B cell (primary cell): Measurements from ENCODE around the gene TEKT5. TPM values are rescaled to one million over a fixed set of nuclear protein-coding genes. Genes with fewer than 3 reads are reported as not detected.
"Not testable (repeated sequence)": the region's sequence is repeated elsewhere in the genome, so short reads cannot be mapped to it uniquely, and the experiment has no call there.

Experiments
- ATAC-seq: fragments of 200-7000 bp; cut with Tn5 transposase; one replicate; pipeline ENCODE4 v1.10.0; 2021; ENCODE audit warnings: low read depth, mild to moderate bottlenecking, moderate number of reproducible peaks, moderate library complexity
- CTCF ChIA-PET: fragments of 350-600 bp; sonication (Branson Sonifier 250); formaldehyde crosslinking; loops from one replicate; lab custom pipeline; 2021; ENCODE audit warnings: antibody characterized with exemption, inconsistent platforms; lab: Charles Lee
- POLR2A ChIA-PET: fragments of 350-600 bp; sonication (Branson Sonifier 250); formaldehyde crosslinking; loops from one replicate; lab custom pipeline; 2021; ENCODE audit warnings: antibody characterized with exemption; lab: Charles Lee
- DNase-seq: peaks from one replicate; pipeline ENCODE4 v3.0.0; 2013
- H2AFZ ChIP-seq: 2 replicates; pipeline ENCODE4 v1.6.1; 2012; ENCODE audit warnings: mild to moderate bottlenecking, low read depth, low read length; ENCODE audit not compliant: insufficient read depth, poor library complexity, severe bottlenecking
- H3K27ac ChIP-seq, 2 donors: 1 replicate in 1 of 2; 2 replicates in 1 of 2; pipeline ENCODE4 v1.5.1; 2012 to 2013; ENCODE audit warnings: low read length in 2 of 2, mild to moderate bottlenecking in 2 of 2, moderate library complexity in 1 of 2
- H3K27me3 ChIP-seq, 4 experiments: fragments of 200-600 bp in 1 of 4; sonication (generic) in 1 of 4; replicated peaks in 1 of 4; 1 replicate in 2 of 4; 2 replicates in 2 of 4; pipeline versions ENCODE4 v1.6.1 to v1.7.0; 2013 to 2016; ENCODE audit warnings: low read length in 3 of 4, mild to moderate bottlenecking in 2 of 4, mixed read lengths in 1 of 4, moderate library complexity in 1 of 4; ENCODE audit not compliant: insufficient read depth in 4 of 4, control insufficient read depth in 3 of 4; ENCODE audit errors: control extremely low read depth in 1 of 4
- H3K36me3 ChIP-seq, 2 experiments: replicated peaks in 1 of 2; 1 replicate in 1 of 2; 2 replicates in 1 of 2; pipeline versions ENCODE4 v1.6.1 to v1.7.1; 2013; ENCODE audit warnings: low read length in 1 of 2; ENCODE audit not compliant: insufficient read depth in 2 of 2, control insufficient read depth in 1 of 2; ENCODE audit errors: control extremely low read depth in 1 of 2, extremely low read depth in 1 of 2
- H3K4me1 ChIP-seq, 2 donors: fragments of 200-600 bp in 1 of 2; sonication (generic) in 1 of 2; 1 replicate in 1 of 2; 2 replicates in 1 of 2; pipeline versions ENCODE4 v1.5.1 to v1.6.1; 2013 to 2017; ENCODE audit warnings: low read length in 2 of 2; ENCODE audit not compliant: control insufficient read depth in 2 of 2, insufficient read depth in 2 of 2
- H3K4me2 ChIP-seq: replicated peaks from 2 replicates; pipeline ENCODE3; 2012; ENCODE audit warnings: mild to moderate bottlenecking, low read depth, low read length; ENCODE audit not compliant: poor library complexity, severe bottlenecking
- H3K4me3 ChIP-seq, 5 experiments: fragments of 200-600 bp in 1 of 5; sonication (generic) in 1 of 5; 1 replicate in 3 of 5; 2 replicates in 2 of 5; pipeline versions ENCODE4 v1.5.1 to v1.7.0; 2011 to 2016; ENCODE audit warnings: low read length in 4 of 5, mild to moderate bottlenecking in 4 of 5, low read depth in 2 of 5, control low read depth in 1 of 5, moderate library complexity in 1 of 5; ENCODE audit not compliant: insufficient read depth in 1 of 5; ENCODE audit errors: control extremely low read depth in 1 of 5, extremely low read depth in 1 of 5
- H3K79me2 ChIP-seq: fragments of 200-600 bp; sonication (generic); one replicate; pipeline ENCODE4 v1.6.0; 2016; ENCODE audit warnings: low read length; ENCODE audit not compliant: control insufficient read depth, insufficient read depth
- H3K9ac ChIP-seq: fragments of 200-600 bp; sonication (generic); 2 replicates; pipeline ENCODE4 v1.6.1; 2017; ENCODE audit warnings: mild to moderate bottlenecking, low read length, moderate library complexity
- H3K9me3 ChIP-seq, 3 donors: one replicate each; pipeline versions ENCODE4 v1.6.1 to v1.7.1; 2013; ENCODE audit warnings: low read length in 2 of 3; ENCODE audit not compliant: control insufficient read depth in 2 of 3, insufficient read depth in 1 of 3; ENCODE audit errors: control extremely low read depth in 1 of 3
- H4K20me1 ChIP-seq: 2 replicates; pipeline ENCODE4 v1.6.0; 2012; ENCODE audit warnings: mild to moderate bottlenecking, low read length; ENCODE audit not compliant: insufficient read depth, control insufficient read depth, poor library complexity, severe bottlenecking
- H3K27ac Mint-ChIP-seq: one replicate; pipeline ENCODE4 v1.8.0; 2021; ENCODE audit warnings: mixed read lengths
- H3K27me3 Mint-ChIP-seq: one replicate; pipeline ENCODE4 v1.8.0; 2021; ENCODE audit warnings: mixed read lengths
- H3K4me1 Mint-ChIP-seq: one replicate; pipeline ENCODE4 v1.8.0; 2021; ENCODE audit warnings: mixed read lengths
- H3K4me3 Mint-ChIP-seq: one replicate; pipeline ENCODE4 v1.8.0; 2021; ENCODE audit warnings: mixed read lengths
- H3K9me3 Mint-ChIP-seq: one replicate; pipeline ENCODE4 v1.8.0; 2022; ENCODE audit warnings: mixed read lengths; ENCODE audit not compliant: insufficient read depth
- CTCF ChIP-seq: fragments of 200-600 bp; IDR thresholded peaks from one replicate; pipeline ENCODE4 v1.8.0; 2022; ENCODE audit warnings: antibody characterized with exemption, mild to moderate bottlenecking
- EZH2 ChIP-seq: IDR thresholded peaks from 2 replicates; pipeline ENCODE4 v1.6.1; 2012; ENCODE audit warnings: borderline replicate concordance, low read depth, mild to moderate bottlenecking, moderate library complexity, low read length; ENCODE audit not compliant: insufficient read depth, poor library complexity, severe bottlenecking
- WGBS: methylation state at CpG from one replicate; pipeline ENCODE4 v1.1.5; 2013; ENCODE audit warnings: missing lambda C conversion rate; ENCODE audit not compliant: insufficient coverage; 5-methylcytosine and 5-hydroxymethylcytosine counted together
- intact Hi-C: fragments of 100-400 bp; cut with micrococcal nuclease; formaldehyde crosslinking; loops from one replicate; pipeline ENCODE4 v1.10.0; 2022
- polyA plus RNA-seq: library from polyadenylated mRNA; depleted of rRNA; stranded (reverse); fragments of >200 nt; gene quantifications from 2 replicates; pipeline ENCODE4 v1.2.3, GENCODE V29; 2012
- total RNA-seq, 2 donors: library from RNA; stranded (reverse); fragments of 120-200 nt in 1 of 2; gene quantifications; 1 replicate in 1 of 2; 2 replicates in 1 of 2; pipeline versions ENCODE4 v1.2.3 to v1.2.4, GENCODE V29; 2013 to 2022

TEKT5 gene
- total and polyA plus RNA-seq, 2 donors (not counting 1 experiment from before 2014, with no cell fraction given), result 0.42 to 0.57 TPM

GRCh38 chr16:10621216-10621949 is 73.3 kb downstream of the TEKT5 start:
- H3K9ac ChIP-seq, H3K4me2 ChIP-seq, H2AFZ ChIP-seq, H3K4me3 ChIP-seq, POLR2A ChIA-PET, CTCF ChIA-PET, H4K20me1 ChIP-seq, H3K79me2 ChIP-seq, DNase-seq, H3K4me1 Mint-ChIP-seq, H3K9me3 ChIP-seq, ATAC-seq, H3K4me3 Mint-ChIP-seq, H3K27ac ChIP-seq, H3K9me3 Mint-ChIP-seq, H3K36me3 ChIP-seq, intact Hi-C loops, H3K27ac Mint-ChIP-seq: not testable (repeated sequence)
- H3K27me3 ChIP-seq, result peaks cover 0 to 18% (median 3%) of the 10 kb centered on the region in 4 experiments
- H3K4me1 ChIP-seq, result peaks cover 9 to 12% of the 10 kb centered on the region in 2 donors
- peaks cover 35% of the 10 kb centered on the region for H3K27me3 Mint-ChIP-seq
- WGBS, result 94% methylated on average over 5 of the region's 7 CpGs

GRCh38 chr16:10620120-10620519 is 74.6 kb downstream of the TEKT5 start:
- H3K4me1 ChIP-seq, result peaks cover 9 to 12% of the 10 kb centered on the region in 2 donors
- ChIA-PET POLR2A (no interaction called here), CTCF (no interaction called here)
- peaks cover 34% of the 10 kb centered on the region for H3K27me3 Mint-ChIP-seq
- H3K4me1 Mint-ChIP-seq, result peaks cover 8% of the 10 kb centered on the region
- no peak overlapping the region for H3K4me3 Mint-ChIP-seq
- H3K9me3 ChIP-seq, result peaks cover 0 to 8% (median 0%) of the 10 kb centered on the region in 3 donors
- no peak overlapping the region for H3K4me3 ChIP-seq
- no peak overlapping the region for H3K27ac Mint-ChIP-seq
- H3K27ac ChIP-seq, result no peak overlapping the region
- H3K27me3 ChIP-seq, result peaks cover 0 to 18% (median 3%) of the 10 kb centered on the region in 4 experiments
- WGBS, result 91% methylated on average over 5 of the region's 6 CpGs
- no peaks in the 10 kb centered on the region for H3K9me3 Mint-ChIP-seq
- intact Hi-C loops, result no loop called here
- H3K79me2 ChIP-seq, result no peaks in the 10 kb centered on the region
- H3K4me2 ChIP-seq, result peak overlapping the region; percentile 68
- no peak for DNase-seq
- no peak for ATAC-seq
- no peaks in the 10 kb centered on the region for H4K20me1 ChIP-seq
- no peak overlapping the region for H3K9ac ChIP-seq
- TF ChIP-seq EZH2 (no peak), CTCF (no peak)
- H3K36me3 ChIP-seq, result no peaks in the 10 kb centered on the region
- no peak overlapping the region for H2AFZ ChIP-seq
